H9 (cell line): ENCODE measurements around the gene NOS1AP. TPM values are rescaled to one million over a fixed set of nuclear protein-coding genes. Genes with fewer than 3 reads are reported as not detected.

Experiments used
- DNase-seq: peaks from one replicate; pipeline ENCODE4 v3.0.0-alpha.2; 2017
- H2AFZ ChIP-seq: one replicate; pipeline ENCODE4 v1.6.1; 2013; ENCODE audit warnings: mild to moderate bottlenecking, low read length, control low read depth, moderate library complexity
- H2AK5ac ChIP-seq: 2 replicates; pipeline ENCODE4 v1.6.1; 2013; ENCODE audit warnings: low read length, control low read depth, mixed read lengths; ENCODE audit not compliant: insufficient read length
- H2BK120ac ChIP-seq: one replicate; pipeline ENCODE4 v1.6.1; 2013; ENCODE audit warnings: low read depth, mild to moderate bottlenecking, low read length, control low read depth, inconsistent platforms; ENCODE audit not compliant: poor library complexity, severe bottlenecking
- H2BK12ac ChIP-seq: 2 replicates; pipeline ENCODE4 v1.6.1; 2013; ENCODE audit warnings: low read length, control low read depth, mixed read lengths, low read depth; ENCODE audit not compliant: insufficient read length
- H2BK15ac ChIP-seq: 2 replicates; pipeline ENCODE4 v1.6.1; 2013; ENCODE audit warnings: low read depth, low read length, control low read depth
- H2BK20ac ChIP-seq: one replicate; pipeline ENCODE4 v1.6.1; 2013; ENCODE audit warnings: low read depth, mild to moderate bottlenecking, low read length, control low read depth, inconsistent platforms; ENCODE audit not compliant: poor library complexity, severe bottlenecking
- H2BK5ac ChIP-seq: 2 replicates; pipeline ENCODE4 v1.6.1; 2013; ENCODE audit warnings: low read length, control low read depth, mixed read lengths; ENCODE audit not compliant: insufficient read length
- H3K14ac ChIP-seq: 2 replicates; pipeline ENCODE4 v1.6.1; 2013; ENCODE audit warnings: low read length, control low read depth; ENCODE audit not compliant: insufficient read depth
- H3K18ac ChIP-seq: 2 replicates; pipeline ENCODE4 v1.6.1; 2013; ENCODE audit warnings: low read depth, mild to moderate bottlenecking, mixed read lengths, low read length, control low read depth; ENCODE audit not compliant: insufficient read length
- H3K23ac ChIP-seq: 2 replicates; pipeline ENCODE4 v1.6.1; 2013; ENCODE audit warnings: low read length, control low read depth, mixed read lengths, low read depth; ENCODE audit not compliant: insufficient read length
- H3K23me2 ChIP-seq: 2 replicates; pipeline ENCODE4 v1.6.1; 2013; ENCODE audit warnings: low read depth, mild to moderate bottlenecking, mixed read lengths, low read length, control low read depth; ENCODE audit not compliant: insufficient read length, poor library complexity, severe bottlenecking
- H3K27ac ChIP-seq: 2 replicates; pipeline ENCODE4 v1.5.1; 2013; ENCODE audit warnings: low read length, control low read depth, mixed read lengths, low read depth; ENCODE audit not compliant: insufficient read length
- H3K27me3 ChIP-seq: 2 replicates; pipeline ENCODE4 v1.6.1; 2013; ENCODE audit warnings: low read length, control low read depth, inconsistent platforms; ENCODE audit not compliant: insufficient read depth
- H3K4ac ChIP-seq: 2 replicates; pipeline ENCODE4 v1.6.1; 2013; ENCODE audit warnings: low read depth, mild to moderate bottlenecking, control low read depth, inconsistent platforms, low read length, moderate library complexity
- H3K4me1 ChIP-seq: 2 replicates; pipeline ENCODE4 v1.6.1; 2013; ENCODE audit warnings: low read length, control low read depth, inconsistent platforms; ENCODE audit not compliant: insufficient read depth
- H3K4me2 ChIP-seq: 2 replicates; pipeline ENCODE4 v1.6.1; 2013; ENCODE audit warnings: low read length, control low read depth, mixed read lengths; ENCODE audit not compliant: insufficient read length, insufficient read depth
- H3K56ac ChIP-seq: 2 replicates; pipeline ENCODE4 v1.6.1; 2013; ENCODE audit warnings: low read depth, mild to moderate bottlenecking, mixed read lengths, low read length, control low read depth; ENCODE audit not compliant: insufficient read length
- H3K79me1 ChIP-seq: 2 replicates; pipeline ENCODE4 v1.6.1; 2013; ENCODE audit warnings: low read depth, mild to moderate bottlenecking, moderate library complexity, low read length, control low read depth, inconsistent platforms; ENCODE audit not compliant: insufficient read depth, poor library complexity, severe bottlenecking
- H3K79me2 ChIP-seq: 2 replicates; pipeline ENCODE4 v1.6.1; 2013; ENCODE audit warnings: low read length, control low read depth, inconsistent platforms; ENCODE audit not compliant: insufficient read depth
- H3K9ac ChIP-seq: 2 replicates; pipeline ENCODE4 v1.6.1; 2013; ENCODE audit warnings: low read length, control low read depth, mixed read lengths; ENCODE audit not compliant: insufficient read length; ENCODE audit errors: extremely low read depth
- H3K9me3 ChIP-seq: one replicate; pipeline ENCODE4 v1.6.1; 2013; ENCODE audit warnings: low read depth, low read length, inconsistent platforms; ENCODE audit not compliant: control insufficient read depth
- H3T11ph ChIP-seq: one replicate; pipeline ENCODE4 v1.6.1; 2013; ENCODE audit warnings: mild to moderate bottlenecking, low read length, control low read depth, inconsistent platforms
- H4K20me1 ChIP-seq: one replicate; pipeline ENCODE4 v1.6.1; 2013; ENCODE audit not compliant: control insufficient read depth, insufficient read length, insufficient read depth
- H4K5ac ChIP-seq: 2 replicates; pipeline ENCODE4 v1.6.1; 2013; ENCODE audit warnings: low read depth, mild to moderate bottlenecking, mixed read lengths, low read length, control low read depth; ENCODE audit not compliant: insufficient read length
- H4K8ac ChIP-seq: replicated peaks from 2 replicates; pipeline ENCODE4 v1.6.1; 2013; ENCODE audit warnings: low read length, control low read depth, mixed read lengths, low read depth; ENCODE audit not compliant: insufficient read length
- H4K91ac ChIP-seq: 2 replicates; pipeline ENCODE4 v1.6.1; 2013; ENCODE audit warnings: low read depth, mild to moderate bottlenecking, moderate library complexity, mixed read lengths, low read length, control low read depth; ENCODE audit not compliant: insufficient read length
- H3K27ac Mint-ChIP-seq, 3 experiments: 2 replicates in 2 of 3; 3 replicates in 1 of 3; pipeline ENCODE4 v1.8.0; 2020 to 2021; ENCODE audit warnings: mixed read lengths in 3 of 3, mild to moderate bottlenecking in 1 of 3, moderate library complexity in 1 of 3
- H3K27me3 Mint-ChIP-seq: 2 replicates; pipeline ENCODE4 v1.8.0; 2021; ENCODE audit warnings: low read depth, mild to moderate bottlenecking, moderate library complexity, mixed read lengths
- H3K36me3 Mint-ChIP-seq, 3 experiments: 2 replicates in 2 of 3; 3 replicates in 1 of 3; pipeline ENCODE4 v1.8.0; 2020 to 2021; ENCODE audit warnings: low read depth in 3 of 3, mixed read lengths in 3 of 3; ENCODE audit not compliant: insufficient read depth in 1 of 3
- H3K4me1 Mint-ChIP-seq, 2 experiments: 2 replicates each; pipeline ENCODE4 v1.8.0; 2020; ENCODE audit warnings: mixed read lengths in 2 of 2
- H3K4me3 Mint-ChIP-seq, 2 experiments: 2 replicates in 1 of 2; 3 replicates in 1 of 2; pipeline ENCODE4 v1.8.0; 2020 to 2021; ENCODE audit warnings: mild to moderate bottlenecking in 2 of 2, mixed read lengths in 2 of 2, moderate library complexity in 1 of 2
- H3K9me3 Mint-ChIP-seq, 2 experiments: 2 replicates in 1 of 2; 3 replicates in 1 of 2; pipeline ENCODE4 v1.8.0; 2020; ENCODE audit warnings: mild to moderate bottlenecking in 2 of 2, mixed read lengths in 2 of 2, moderate library complexity in 1 of 2
- WGBS: extraction: QIAGEN DNeasy Blood & Tissue Kit; methylation state at CpG from one replicate; pipeline ENCODE4 v1.1.7; 2013; ENCODE audit warnings: missing lambda C conversion rate, low lambda C conversion rate, mixed read lengths; ENCODE audit not compliant: insufficient read length; ENCODE audit errors: extremely low coverage; 5-methylcytosine and 5-hydroxymethylcytosine counted together
- total RNA-seq: library from RNA; stranded (reverse); gene quantifications from 2 replicates; pipeline ENCODE4 v1.2.1, GENCODE V29; 2021
- TF ChIP-seq, protein P1 (sequence below): fragments of 200-600 bp; sonication (generic); conservative IDR thresholded peaks from 3 replicates; pipeline ENCODE4 v1.8.0; 2021; ENCODE audit warnings: antibody characterized with exemption, mild to moderate bottlenecking

The NOS1AP gene
- total RNA-seq, 1 experiment from 2014 or later: 8.4 TPM

DNA sequence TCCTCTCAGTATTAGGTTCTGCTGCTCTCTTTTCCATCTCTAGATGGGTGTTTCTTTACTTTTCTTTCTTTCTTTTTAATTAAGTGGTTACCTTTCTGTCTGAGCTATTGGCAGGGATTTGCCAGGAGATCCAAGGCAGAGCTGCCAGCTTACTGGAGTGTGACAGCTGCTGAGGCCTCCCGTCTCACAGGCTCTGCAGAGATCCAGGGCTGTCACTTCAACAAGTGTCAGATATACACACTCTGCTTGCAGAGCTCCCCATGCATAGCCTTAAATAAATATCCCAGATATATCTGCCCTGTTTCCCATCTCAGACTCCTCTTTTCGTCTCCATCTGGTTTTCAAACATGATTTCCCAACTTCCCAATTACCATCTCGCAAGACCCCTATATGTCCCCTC is 124.3 kb downstream of the NOS1AP start:
- Mint-ChIP-seq H3K9me3 (no peaks in the 10 kb centered on the region), H3K4me1 (peaks cover 40 to 43% of the 10 kb centered on the region in 2 experiments), H3K27me3 (no peaks in the 10 kb centered on the region), H3K27ac (no peak overlapping the region), H3K4me3 (no peak overlapping the region), H3K36me3 (no peaks in the 10 kb centered on the region)
- TF ChIP-seq, protein P1, sequence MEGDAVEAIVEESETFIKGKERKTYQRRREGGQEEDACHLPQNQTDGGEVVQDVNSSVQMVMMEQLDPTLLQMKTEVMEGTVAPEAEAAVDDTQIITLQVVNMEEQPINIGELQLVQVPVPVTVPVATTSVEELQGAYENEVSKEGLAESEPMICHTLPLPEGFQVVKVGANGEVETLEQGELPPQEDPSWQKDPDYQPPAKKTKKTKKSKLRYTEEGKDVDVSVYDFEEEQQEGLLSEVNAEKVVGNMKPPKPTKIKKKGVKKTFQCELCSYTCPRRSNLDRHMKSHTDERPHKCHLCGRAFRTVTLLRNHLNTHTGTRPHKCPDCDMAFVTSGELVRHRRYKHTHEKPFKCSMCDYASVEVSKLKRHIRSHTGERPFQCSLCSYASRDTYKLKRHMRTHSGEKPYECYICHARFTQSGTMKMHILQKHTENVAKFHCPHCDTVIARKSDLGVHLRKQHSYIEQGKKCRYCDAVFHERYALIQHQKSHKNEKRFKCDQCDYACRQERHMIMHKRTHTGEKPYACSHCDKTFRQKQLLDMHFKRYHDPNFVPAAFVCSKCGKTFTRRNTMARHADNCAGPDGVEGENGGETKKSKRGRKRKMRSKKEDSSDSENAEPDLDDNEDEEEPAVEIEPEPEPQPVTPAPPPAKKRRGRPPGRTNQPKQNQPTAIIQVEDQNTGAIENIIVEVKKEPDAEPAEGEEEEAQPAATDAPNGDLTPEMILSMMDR: no peak
- no peak for DNase-seq
- no peaks in the 10 kb centered on the region for H4K20me1 ChIP-seq
- H2BK5ac ChIP-seq: no peak overlapping the region
- H3T11ph ChIP-seq: no peak overlapping the region
- H3K56ac ChIP-seq: no peak overlapping the region
- no peak overlapping the region for H3K9ac ChIP-seq
- H4K91ac ChIP-seq: no peak overlapping the region
- H4K5ac ChIP-seq: no peak overlapping the region
- H3K4me2 ChIP-seq: no peak overlapping the region
- H3K79me1 ChIP-seq: no peaks in the 10 kb centered on the region
- H2AFZ ChIP-seq: no peak overlapping the region
- no peak overlapping the region for H2AK5ac ChIP-seq
- no peak overlapping the region for H2BK15ac ChIP-seq
- no peaks in the 10 kb centered on the region for H3K9me3 ChIP-seq
- no peak overlapping the region for H2BK12ac ChIP-seq
- no peak overlapping the region for H3K4ac ChIP-seq
- WGBS: no CpG with 5 or more reads among the region's 3 CpGs
- no peak overlapping the region for H2BK120ac ChIP-seq
- H3K79me2 ChIP-seq: no peaks in the 10 kb centered on the region; the same call in 1 of the 2 replicates
- H3K14ac ChIP-seq: no peak overlapping the region
- H4K8ac ChIP-seq: no peak overlapping the region
- no peak overlapping the region for H2BK20ac ChIP-seq
- H3K18ac ChIP-seq: no peak overlapping the region
- H3K4me1 ChIP-seq: peaks cover 18% of the 10 kb centered on the region; the same call in 1 of the 2 replicates
- H3K27me3 ChIP-seq: no peaks in the 10 kb centered on the region
- no peak overlapping the region for H3K23ac ChIP-seq
- no peaks in the 10 kb centered on the region for H3K23me2 ChIP-seq
- no peak overlapping the region for H3K27ac ChIP-seq
